ENCODE measurements around the gene ZSWIM8.

The ZSWIM8 gene

DNA sequence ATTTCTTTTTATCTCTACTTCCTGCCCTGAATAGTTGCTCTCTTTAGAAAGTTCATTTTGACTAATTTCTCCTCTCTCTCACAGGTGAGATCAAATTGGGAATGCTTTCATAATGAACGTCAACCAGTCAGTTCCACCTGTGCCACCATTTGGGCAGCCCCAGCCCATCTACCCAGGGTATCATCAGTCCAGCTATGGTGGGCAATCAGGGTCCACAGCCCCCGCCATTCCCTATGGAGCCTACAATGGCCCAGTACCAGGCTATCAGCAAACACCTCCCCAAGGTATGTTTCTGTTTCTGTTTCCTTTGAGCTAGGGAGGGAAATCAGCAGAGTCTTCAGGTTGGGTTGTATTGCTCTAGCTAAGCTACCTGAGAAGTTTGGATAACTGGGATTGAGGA is 38.7 kb upstream of the ZSWIM8 start:
- H3K27ac ChIP-seq (ENCODE audit: low read length): no peak overlapping the region
- H3K4me1 ChIP-seq (ENCODE audit: low read length): peaks cover 21% of the 10 kb centered on the region
- no peak overlapping the region for H2AFZ ChIP-seq (ENCODE audit: low read length)
- no peaks in the 10 kb centered on the region for H3K9me2 ChIP-seq (replicated peaks; ENCODE audit: insufficient read depth, low read length)
- TF ChIP-seq EZH2phosphoT487 (IDR thresholded peaks at IDR 0.05; ENCODE audit: low read length) (no peak), EZH2 (optimal IDR thresholded peaks at IDR 0.05; ENCODE audit: low read depth, low read length) (no peak)
- TF ChIP-seq, protein P1, sequence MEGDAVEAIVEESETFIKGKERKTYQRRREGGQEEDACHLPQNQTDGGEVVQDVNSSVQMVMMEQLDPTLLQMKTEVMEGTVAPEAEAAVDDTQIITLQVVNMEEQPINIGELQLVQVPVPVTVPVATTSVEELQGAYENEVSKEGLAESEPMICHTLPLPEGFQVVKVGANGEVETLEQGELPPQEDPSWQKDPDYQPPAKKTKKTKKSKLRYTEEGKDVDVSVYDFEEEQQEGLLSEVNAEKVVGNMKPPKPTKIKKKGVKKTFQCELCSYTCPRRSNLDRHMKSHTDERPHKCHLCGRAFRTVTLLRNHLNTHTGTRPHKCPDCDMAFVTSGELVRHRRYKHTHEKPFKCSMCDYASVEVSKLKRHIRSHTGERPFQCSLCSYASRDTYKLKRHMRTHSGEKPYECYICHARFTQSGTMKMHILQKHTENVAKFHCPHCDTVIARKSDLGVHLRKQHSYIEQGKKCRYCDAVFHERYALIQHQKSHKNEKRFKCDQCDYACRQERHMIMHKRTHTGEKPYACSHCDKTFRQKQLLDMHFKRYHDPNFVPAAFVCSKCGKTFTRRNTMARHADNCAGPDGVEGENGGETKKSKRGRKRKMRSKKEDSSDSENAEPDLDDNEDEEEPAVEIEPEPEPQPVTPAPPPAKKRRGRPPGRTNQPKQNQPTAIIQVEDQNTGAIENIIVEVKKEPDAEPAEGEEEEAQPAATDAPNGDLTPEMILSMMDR (IDR thresholded peaks at IDR 0.05; ENCODE audit: low read length): no peak
- H4K20me1 ChIP-seq (ENCODE audit: insufficient read depth, low read length): 0 out of 2 replicates have a peak, but pooled peaks cover 3% of the 10 kb centered on the region
- DNase-seq: no peak
- no peaks in the 10 kb centered on the region for H3K9me3 ChIP-seq (replicated peaks; ENCODE audit: insufficient read depth, low read length)
- H3K4me2 ChIP-seq (ENCODE audit: low read depth, low read length): no peak overlapping the region
- H3K79me2 ChIP-seq (ENCODE audit: low read length): peaks cover 93% of the 10 kb centered on the region
- no peak overlapping the region for H3K9ac ChIP-seq (ENCODE audit: low read length)
- no peaks in the 10 kb centered on the region for H3K27me3 ChIP-seq (replicated peaks; ENCODE audit: insufficient read depth, low read length)
- no peak overlapping the region for H3K4me3 ChIP-seq (ENCODE audit: low read length)
- peaks cover 6% of the 10 kb centered on the region; the same call in 1 of the 2 replicates for H3F3A ChIP-seq (ENCODE audit: insufficient read depth, low read length)
- peaks cover 6% of the 10 kb centered on the region; the same call in 1 of the 2 replicates for H3K36me3 ChIP-seq (replicated peaks; ENCODE audit: insufficient read depth, low read length)

DNA sequence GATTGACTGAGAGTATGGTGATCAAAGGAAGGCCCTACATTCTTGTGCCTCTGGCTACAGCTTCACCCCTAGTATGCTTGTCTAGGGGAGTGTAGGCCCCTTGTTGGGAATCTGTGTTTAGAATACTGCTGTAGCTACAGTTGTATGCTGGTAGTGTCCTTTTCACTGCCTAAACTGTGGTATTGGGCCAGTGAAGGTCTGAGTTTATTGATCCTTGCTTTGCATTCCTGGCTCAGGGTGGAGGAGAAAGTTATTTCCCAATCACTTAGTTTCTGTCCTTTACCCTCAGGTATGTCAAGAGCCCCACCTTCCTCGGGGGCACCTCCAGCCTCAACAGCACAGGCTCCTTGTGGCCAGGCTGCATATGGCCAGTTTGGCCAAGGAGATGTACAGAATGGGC is 34.6 kb upstream of the ZSWIM8 start:
- no peaks in the 10 kb centered on the region for H3K27me3 ChIP-seq (replicated peaks; ENCODE audit: insufficient read depth, low read length)
- H3K79me2 ChIP-seq (ENCODE audit: low read length): peaks cover 76% of the 10 kb centered on the region
- H3K4me2 ChIP-seq (ENCODE audit: low read depth, low read length): no peak overlapping the region
- no peak for DNase-seq
- H3K27ac ChIP-seq (ENCODE audit: low read length): no peak overlapping the region
- H3K4me3 ChIP-seq (ENCODE audit: low read length): no peak overlapping the region
- H4K20me1 ChIP-seq (ENCODE audit: insufficient read depth, low read length): 0 out of 2 replicates have a peak, but pooled peaks cover 3% of the 10 kb centered on the region
- no peaks in the 10 kb centered on the region for H3K9me2 ChIP-seq (replicated peaks; ENCODE audit: insufficient read depth, low read length)
- no peak for TF ChIP-seq EZH2phosphoT487 (IDR thresholded peaks at IDR 0.05; ENCODE audit: low read length)
- no peak for TF ChIP-seq EZH2 (optimal IDR thresholded peaks at IDR 0.05; ENCODE audit: low read depth, low read length)
- TF ChIP-seq, protein P1 (IDR thresholded peaks at IDR 0.05; ENCODE audit: low read length): no peak
- no peaks in the 10 kb centered on the region for H3F3A ChIP-seq (ENCODE audit: insufficient read depth, low read length)
- H3K9me3 ChIP-seq (replicated peaks; ENCODE audit: insufficient read depth, low read length): no peaks in the 10 kb centered on the region
- H2AFZ ChIP-seq (ENCODE audit: low read length): no peak overlapping the region
- no peak overlapping the region for H3K9ac ChIP-seq (ENCODE audit: low read length)
- H3K36me3 ChIP-seq (replicated peaks; ENCODE audit: insufficient read depth, low read length): peaks cover 10% of the 10 kb centered on the region; the same call in 1 of the 2 replicates
- H3K4me1 ChIP-seq (ENCODE audit: low read length): peaks cover 14% of the 10 kb centered on the region; the same call in 1 of the 2 replicates

DNA sequence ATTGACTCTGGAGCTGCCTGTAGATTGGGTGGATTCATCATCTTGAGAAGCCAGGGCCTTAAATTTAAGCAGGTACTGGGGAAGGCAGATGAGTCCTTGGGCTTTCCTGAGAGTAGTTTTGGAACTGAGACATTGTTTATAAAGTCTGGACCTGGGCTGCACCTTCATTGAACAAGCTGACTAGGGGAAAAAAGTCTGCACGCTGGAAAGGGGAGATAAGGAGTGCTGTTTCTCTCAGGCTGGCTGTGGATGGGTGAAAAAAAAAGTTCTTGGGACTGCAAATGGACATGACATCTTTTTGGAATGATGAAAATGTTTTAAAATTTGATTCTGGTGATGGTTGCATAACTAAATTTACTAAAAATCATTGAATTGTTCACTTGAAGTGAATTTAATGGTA is 29.2 kb upstream of the ZSWIM8 start:
- H3K27me3 ChIP-seq (replicated peaks; ENCODE audit: insufficient read depth, low read length): no peaks in the 10 kb centered on the region
- H3K9ac ChIP-seq (ENCODE audit: low read length): no peak overlapping the region
- H3K36me3 ChIP-seq (replicated peaks; ENCODE audit: insufficient read depth, low read length): peaks cover 16% of the 10 kb centered on the region
- H2AFZ ChIP-seq (ENCODE audit: low read length): no peak overlapping the region
- TF ChIP-seq, protein P1 (IDR thresholded peaks at IDR 0.05; ENCODE audit: low read length): no peak
- TF ChIP-seq EZH2phosphoT487 (IDR thresholded peaks at IDR 0.05; ENCODE audit: low read length) (no peak), EZH2 (optimal IDR thresholded peaks at IDR 0.05; ENCODE audit: low read depth, low read length) (no peak)
- no peak for DNase-seq
- H3F3A ChIP-seq (ENCODE audit: insufficient read depth, low read length): peaks cover 18% of the 10 kb centered on the region
- H3K4me2 ChIP-seq (ENCODE audit: low read depth, low read length): no peak overlapping the region
- peaks cover 26% of the 10 kb centered on the region for H3K4me1 ChIP-seq (ENCODE audit: low read length)
- H3K4me3 ChIP-seq (ENCODE audit: low read length): no peak overlapping the region
- H3K9me2 ChIP-seq (replicated peaks; ENCODE audit: insufficient read depth, low read length): no peaks in the 10 kb centered on the region
- H3K79me2 ChIP-seq (ENCODE audit: low read length): peaks cover 58% of the 10 kb centered on the region
- H3K9me3 ChIP-seq (replicated peaks; ENCODE audit: insufficient read depth, low read length): no peaks in the 10 kb centered on the region
- H3K27ac ChIP-seq (ENCODE audit: low read length): no peak overlapping the region
- no peaks in the 10 kb centered on the region for H4K20me1 ChIP-seq (ENCODE audit: insufficient read depth, low read length)

Data from MM.1S (cell line).